Measurements from ENCODE around the gene LCP2. TPM values are rescaled to one million over a fixed set of nuclear protein-coding genes. Genes with fewer than 3 reads are reported as not detected.

Gene LCP2
- total RNA-seq, 1 experiment from 2014 or later: not detected

DNA sequence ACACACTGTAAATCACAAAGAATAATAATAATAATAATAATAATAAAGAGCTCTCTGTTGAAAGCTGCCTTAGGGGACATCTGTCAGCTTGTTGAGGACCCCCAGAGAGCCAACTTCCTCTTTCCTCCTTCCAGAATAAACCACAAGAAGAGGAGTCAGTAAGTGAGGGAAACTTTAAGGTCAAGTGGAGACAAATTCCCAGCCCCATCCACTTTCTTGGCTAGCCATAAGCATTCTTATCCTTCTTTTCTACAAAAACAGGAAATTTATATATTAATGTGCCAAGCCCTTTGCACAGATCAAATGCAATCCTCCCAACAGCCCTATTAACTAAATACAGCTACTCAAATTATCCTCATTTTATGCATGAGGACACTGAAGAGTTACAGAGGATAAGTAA lies 74.2 kb downstream of the LCP2 start:
- H2BK20ac ChIP-seq (ENCODE audit: low read depth, low read length, poor library complexity, severe bottlenecking): no peak overlapping the region
- H3K4me1 ChIP-seq (ENCODE audit: insufficient read depth, low read length): no peaks in the 10 kb centered on the region; the same call in 1 of the 2 replicates
- H3T11ph ChIP-seq (ENCODE audit: low read length): no peak overlapping the region

More for the DNA sequence above, 74.2 kb downstream of the LCP2 start:
- H3K4me1 Mint-ChIP-seq: peaks cover 43 to 46% of the 10 kb centered on the region in 2 experiments
- no peak for TF ChIP-seq CTCF (conservative IDR thresholded peaks at IDR 0.05)
- Histone ChIP-seq H3K56ac (ENCODE audit: insufficient read length, low read depth, low read length) (no peak overlapping the region), H4K5ac (ENCODE audit: insufficient read length, low read depth, low read length) (no peak overlapping the region), H3K4ac (ENCODE audit: low read depth, low read length) (no peak overlapping the region), H2BK5ac (ENCODE audit: insufficient read length, low read length) (no peak overlapping the region), H3K79me1 (ENCODE audit: insufficient read depth, low read depth, low read length, poor library complexity, severe bottlenecking) (no peaks in the 10 kb centered on the region), H2BK120ac (ENCODE audit: low read depth, low read length, poor library complexity, severe bottlenecking) (no peak overlapping the region), H4K8ac (replicated peaks; ENCODE audit: insufficient read length, low read depth, low read length) (no peak overlapping the region), H2AFZ (ENCODE audit: low read length) (no peak overlapping the region), H2AK5ac (ENCODE audit: insufficient read length, low read length) (no peak overlapping the region), H3K14ac (ENCODE audit: insufficient read depth, low read length) (no peak overlapping the region), H3K27me3 (ENCODE audit: insufficient read depth, low read length) (0 out of 2 replicates have a peak, but pooled peaks cover 2% of the 10 kb centered on the region), H2BK12ac (ENCODE audit: insufficient read length, low read depth, low read length) (no peak overlapping the region), H4K20me1 (ENCODE audit: control insufficient read depth, insufficient read depth, insufficient read length) (no peaks in the 10 kb centered on the region), H3K23ac (ENCODE audit: insufficient read length, low read depth, low read length) (no peak overlapping the region), H2BK15ac (ENCODE audit: low read depth, low read length) (no peak overlapping the region), H3K18ac (ENCODE audit: insufficient read length, low read depth, low read length) (no peak overlapping the region), H3K27ac (ENCODE audit: insufficient read length, low read depth, low read length) (no peak overlapping the region), H3K79me2 (ENCODE audit: insufficient read depth, low read length) (no peaks in the 10 kb centered on the region), H4K91ac (ENCODE audit: insufficient read length, low read depth, low read length) (no peak overlapping the region), H3K23me2 (ENCODE audit: insufficient read length, low read depth, low read length, poor library complexity, severe bottlenecking) (no peaks in the 10 kb centered on the region), H3K9me3 (ENCODE audit: control insufficient read depth, low read depth, low read length) (no peaks in the 10 kb centered on the region), H3K9ac (ENCODE audit: extremely low read depth, insufficient read length, low read length) (no peak overlapping the region), H3K4me2 (ENCODE audit: insufficient read depth, insufficient read length, low read length) (no peak overlapping the region)
- H3K27ac Mint-ChIP-seq: no peak overlapping the region
- no peak for DNase-seq
- peaks cover 3% of the 10 kb centered on the region; the same call in 1 of the 2 replicates for H3K27me3 Mint-ChIP-seq (ENCODE audit: low read depth)
- no peaks in the 10 kb centered on the region for H3K36me3 Mint-ChIP-seq (ENCODE audit: insufficient read depth in 1 of 3, low read depth in 3 of 3)
- H3K9me3 Mint-ChIP-seq: no peaks in the 10 kb centered on the region; a peak in 2 of 5 replicates
- H3K4me3 Mint-ChIP-seq: no peak overlapping the region

Data from H9 (cell line).